Activated naive CD8-positive, alpha-beta T cell treated with anti-CD3 and anti-CD28 coated beads, Interleukin-2, amount 50 U/mL, for 24 hours (primary cell): ENCODE results near the gene WDR11.

Experiments
- ATAC-seq: fragments of 150-1000 bp; cut with Tn5 transposase; one replicate; pipeline ENCODE4 v1.10.0; 2021
- DNase-seq: peaks from one replicate; pipeline ENCODE4 v3.0.0; 2021
- H3K27ac Mint-ChIP-seq: one replicate; pipeline ENCODE4 v1.8.0; 2021; ENCODE audit warnings: mild to moderate bottlenecking, mixed read lengths
- H3K27me3 Mint-ChIP-seq: one replicate; pipeline ENCODE4 v1.8.0; 2021; ENCODE audit warnings: mixed read lengths
- H3K36me3 Mint-ChIP-seq: one replicate; pipeline ENCODE4 v1.8.0; 2021; ENCODE audit warnings: low read depth, mixed read lengths
- H3K4me1 Mint-ChIP-seq: one replicate; pipeline ENCODE4 v1.8.0; 2021; ENCODE audit warnings: mixed read lengths
- H3K4me3 Mint-ChIP-seq: one replicate; pipeline ENCODE4 v1.8.0; 2021; ENCODE audit warnings: mild to moderate bottlenecking, moderate library complexity, mixed read lengths
- H3K9me3 Mint-ChIP-seq: one replicate; pipeline ENCODE4 v1.8.0; 2021; ENCODE audit warnings: mixed read lengths

Gene WDR11

GRCh38 chr10:120827251-120827875, 23.8 kb upstream of the WDR11 start:
- H3K27ac Mint-ChIP-seq = no peak overlapping the region
- peaks cover 2% of the 10 kb centered on the region for H3K27me3 Mint-ChIP-seq
- no peak overlapping the region for H3K4me3 Mint-ChIP-seq
- no peak for ATAC-seq
- H3K36me3 Mint-ChIP-seq = no peaks in the 10 kb centered on the region
- no peak for DNase-seq
- no peaks in the 10 kb centered on the region for H3K9me3 Mint-ChIP-seq
- no peaks in the 10 kb centered on the region for H3K4me1 Mint-ChIP-seq

GRCh38 chr10:120828763-120829319, 22.3 kb upstream of the WDR11 start:
- DNase-seq (no peak), ATAC-seq (no peak)
- Mint-ChIP-seq H3K4me1 (no peaks in the 10 kb centered on the region), H3K27me3 (peaks cover 6% of the 10 kb centered on the region), H3K9me3 (no peaks in the 10 kb centered on the region), H3K4me3 (no peak overlapping the region), H3K36me3 (no peaks in the 10 kb centered on the region), H3K27ac (no peak overlapping the region)

GRCh38 chr10:120832106-120832505, 19.1 kb upstream of the WDR11 start:
- Mint-ChIP-seq H3K36me3 (no peaks in the 10 kb centered on the region), H3K4me1 (no peaks in the 10 kb centered on the region), H3K27me3 (peaks cover 7% of the 10 kb centered on the region), H3K4me3 (no peak overlapping the region), H3K27ac (no peak overlapping the region), H3K9me3 (no peaks in the 10 kb centered on the region)
- DNase-seq = no peak
- ATAC-seq = no peak

DNA sequence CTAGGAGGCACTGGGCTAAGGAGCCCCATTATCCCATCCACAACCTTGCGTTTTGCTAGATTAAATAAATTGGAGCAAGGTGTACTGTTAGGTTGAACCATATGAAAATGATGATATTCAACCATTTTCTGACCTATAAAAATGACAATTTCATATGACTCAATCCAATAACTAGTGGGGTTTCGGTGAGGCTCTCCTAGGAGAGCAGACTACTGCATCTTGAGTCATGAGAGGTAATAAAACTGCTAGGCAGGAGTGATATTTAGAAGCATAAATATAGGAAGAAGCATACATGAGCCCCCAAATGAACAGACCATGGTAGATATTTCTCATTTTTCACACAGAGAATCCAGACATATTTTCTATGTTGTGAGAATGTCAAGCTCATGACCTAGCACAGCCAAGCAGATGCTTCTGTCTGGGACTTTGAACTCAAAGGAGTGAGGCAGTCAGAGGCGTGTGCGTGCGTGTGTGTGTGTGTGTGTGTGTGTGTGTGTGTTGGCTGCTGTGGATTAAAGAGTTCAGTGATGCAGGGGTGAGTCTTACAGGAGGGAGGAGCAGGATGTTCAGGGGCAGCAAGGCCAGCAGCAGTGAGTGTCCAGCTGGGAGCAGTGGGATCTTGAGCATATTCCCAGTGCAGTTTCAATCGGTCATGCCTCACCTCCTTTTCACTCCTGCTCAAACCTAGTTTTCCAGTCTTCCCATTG, 17.8 kb upstream of the WDR11 start:
- H3K36me3 Mint-ChIP-seq = no peaks in the 10 kb centered on the region
- H3K9me3 Mint-ChIP-seq = no peaks in the 10 kb centered on the region
- H3K27me3 Mint-ChIP-seq = peaks cover 7% of the 10 kb centered on the region
- no peaks in the 10 kb centered on the region for H3K4me1 Mint-ChIP-seq
- H3K4me3 Mint-ChIP-seq = no peak overlapping the region
- H3K27ac Mint-ChIP-seq = no peak overlapping the region
- ATAC-seq = no peak
- no peak for DNase-seq

DNA sequence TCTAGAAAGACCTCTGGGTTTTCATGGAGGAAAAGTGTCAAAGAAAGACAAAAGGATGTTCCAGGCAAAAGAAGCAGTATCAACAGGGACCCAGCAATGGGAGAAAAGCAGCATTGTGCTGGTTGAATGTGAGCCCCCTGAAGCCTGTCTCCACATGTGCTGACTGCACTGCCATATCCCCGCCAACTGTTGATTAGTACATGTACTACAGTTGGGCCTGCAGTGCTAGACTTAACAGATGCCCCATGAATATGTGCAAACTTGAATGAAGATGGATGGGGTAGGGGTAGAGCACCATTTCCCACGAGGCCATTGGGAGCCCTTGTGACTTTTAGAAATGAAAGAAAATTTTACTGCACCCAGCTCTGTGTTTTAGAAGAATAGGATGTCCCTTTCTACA, 15.6 kb upstream of the WDR11 start:
- Mint-ChIP-seq H3K27me3 (peaks cover 9% of the 10 kb centered on the region), H3K27ac (no peak overlapping the region), H3K36me3 (no peaks in the 10 kb centered on the region), H3K4me3 (no peak overlapping the region), H3K4me1 (no peaks in the 10 kb centered on the region), H3K9me3 (no peaks in the 10 kb centered on the region)
- ATAC-seq (no peak), DNase-seq (no peak)

DNA sequence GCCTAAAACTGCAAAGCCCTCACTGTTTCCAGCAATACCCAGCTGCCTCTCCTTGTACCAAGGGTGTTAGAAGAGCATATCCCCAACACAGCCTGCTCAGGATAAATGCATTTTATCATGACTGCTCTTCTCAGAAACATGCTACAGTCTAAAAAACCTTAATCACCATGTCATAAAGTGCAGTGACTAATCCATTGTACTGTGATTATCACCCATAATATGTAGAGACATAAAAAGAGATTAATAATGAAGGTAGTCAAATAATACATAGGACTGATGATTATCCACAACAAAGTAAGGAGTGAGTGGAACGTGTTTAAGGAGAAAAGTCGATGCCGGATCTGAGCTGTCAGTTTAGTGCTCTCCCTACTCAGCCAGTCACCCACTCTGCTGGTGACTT, 12.2 kb upstream of the WDR11 start:
- H3K27ac Mint-ChIP-seq = no peak overlapping the region
- peaks cover 5% of the 10 kb centered on the region for H3K27me3 Mint-ChIP-seq
- no peak overlapping the region for H3K4me3 Mint-ChIP-seq
- H3K9me3 Mint-ChIP-seq = no peaks in the 10 kb centered on the region
- ATAC-seq = no peak
- H3K36me3 Mint-ChIP-seq = no peaks in the 10 kb centered on the region
- peaks cover 5% of the 10 kb centered on the region for H3K4me1 Mint-ChIP-seq
- no peak for DNase-seq

GRCh38 chr10:120841522-120842189, 9.5 kb upstream of the WDR11 start:
- Mint-ChIP-seq H3K4me1 (peaks cover 5% of the 10 kb centered on the region), H3K36me3 (no peaks in the 10 kb centered on the region), H3K4me3 (no peak overlapping the region), H3K9me3 (no peaks in the 10 kb centered on the region), H3K27ac (no peak overlapping the region), H3K27me3 (peaks cover 2% of the 10 kb centered on the region)
- DNase-seq (no peak), ATAC-seq (peak; percentile 20)

GRCh38 chr10:120854388-120854787, 3.2 kb downstream of the WDR11 start:
- Mint-ChIP-seq H3K36me3 (peaks cover 35% of the 10 kb centered on the region), H3K27ac (no peak overlapping the region), H3K4me1 (peaks cover 42% of the 10 kb centered on the region), H3K27me3 (no peaks in the 10 kb centered on the region), H3K4me3 (no peak overlapping the region), H3K9me3 (peaks cover 8% of the 10 kb centered on the region)
- no peak for DNase-seq
- no peak for ATAC-seq

- DNase-seq (no peak), ATAC-seq (no peak)
- Mint-ChIP-seq H3K27ac (no peak overlapping the region), H3K36me3 (peaks cover 29% of the 10 kb centered on the region), H3K4me1 (no peaks in the 10 kb centered on the region), H3K4me3 (no peak overlapping the region), H3K27me3 (no peaks in the 10 kb centered on the region), H3K9me3 (no peaks in the 10 kb centered on the region)
Measured at GRCh38 chr10:120861178-120861855, 10.2 kb downstream of the WDR11 start.

DNA sequence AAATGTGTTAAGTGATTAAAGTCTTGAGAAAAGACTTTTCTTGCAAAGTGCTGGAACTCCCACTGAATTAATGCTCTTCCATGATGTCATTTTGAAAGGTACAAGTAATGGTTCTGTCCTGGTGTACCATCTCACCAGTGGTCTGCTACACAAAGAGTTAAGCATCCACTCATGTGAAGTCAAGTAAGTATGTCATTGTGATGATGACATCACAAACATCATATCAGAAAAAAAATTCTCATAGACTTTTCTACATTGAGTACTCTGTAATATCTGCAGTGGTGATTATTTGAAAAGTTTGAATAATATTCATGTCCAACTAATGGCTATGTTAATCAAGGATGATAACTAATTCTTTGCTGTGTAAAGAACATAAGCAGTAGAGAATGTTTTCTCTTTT, 22.6 kb downstream of the WDR11 start:
- peaks cover 6% of the 10 kb centered on the region for H3K9me3 Mint-ChIP-seq
- ATAC-seq (no peak), DNase-seq (no peak)
- H3K27me3 Mint-ChIP-seq = no peaks in the 10 kb centered on the region
- H3K36me3 Mint-ChIP-seq = peaks cover 38% of the 10 kb centered on the region
- no peaks in the 10 kb centered on the region for H3K4me1 Mint-ChIP-seq
- H3K27ac Mint-ChIP-seq = no peak overlapping the region
- H3K4me3 Mint-ChIP-seq = no peak overlapping the region

DNA sequence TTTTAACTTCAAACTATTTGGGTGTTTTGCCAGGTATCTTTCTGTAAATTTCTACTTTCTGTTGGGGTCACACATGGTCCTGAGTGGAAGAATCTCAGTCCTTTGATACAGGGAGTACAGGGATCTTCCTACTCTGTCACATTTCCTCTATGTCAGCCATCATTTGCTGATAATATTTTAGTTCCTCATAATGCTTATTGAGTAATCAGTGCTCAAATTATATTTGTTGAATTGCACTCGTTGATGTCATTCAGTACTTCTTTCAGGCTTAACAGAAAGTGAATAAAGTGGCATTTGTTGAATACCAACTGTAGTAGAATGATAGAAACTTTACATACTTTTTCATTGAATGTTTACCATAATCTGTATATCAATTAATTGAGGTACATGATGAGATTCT, 31.9 kb downstream of the WDR11 start:
- Mint-ChIP-seq H3K9me3 (no peaks in the 10 kb centered on the region), H3K4me3 (no peak overlapping the region), H3K36me3 (peaks cover 53% of the 10 kb centered on the region), H3K27me3 (no peaks in the 10 kb centered on the region), H3K4me1 (no peaks in the 10 kb centered on the region), H3K27ac (no peak overlapping the region)
- no peak for ATAC-seq
- no peak for DNase-seq

DNA sequence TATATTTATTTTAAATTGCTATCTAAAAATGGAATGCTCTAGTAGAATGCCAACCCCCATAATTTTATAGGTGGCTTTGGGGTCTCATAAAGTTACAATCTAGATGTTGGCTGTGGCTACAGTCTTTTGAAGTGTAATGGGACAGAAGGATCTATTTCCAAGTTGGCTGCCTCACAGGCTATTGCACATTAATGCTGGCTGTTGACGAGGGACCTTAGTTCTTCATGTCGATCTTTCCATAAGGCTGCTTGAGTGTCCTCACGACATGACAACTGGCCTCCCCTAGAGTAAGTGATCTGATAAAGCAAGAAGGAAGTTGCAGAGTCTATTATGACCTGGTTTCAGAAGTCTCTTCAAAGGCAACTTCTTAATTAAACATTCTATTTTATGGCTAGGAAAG, 36.3 kb downstream of the WDR11 start:
- H3K27ac Mint-ChIP-seq = no peak overlapping the region
- no peaks in the 10 kb centered on the region for H3K4me1 Mint-ChIP-seq
- DNase-seq (no peak), ATAC-seq (no peak)
- no peaks in the 10 kb centered on the region for H3K9me3 Mint-ChIP-seq
- peaks cover 53% of the 10 kb centered on the region for H3K36me3 Mint-ChIP-seq
- no peaks in the 10 kb centered on the region for H3K27me3 Mint-ChIP-seq
- no peak overlapping the region for H3K4me3 Mint-ChIP-seq

- DNase-seq (no peak), ATAC-seq (no peak)
- peaks cover 45% of the 10 kb centered on the region for H3K36me3 Mint-ChIP-seq
- no peak overlapping the region for H3K4me3 Mint-ChIP-seq
- no peaks in the 10 kb centered on the region for H3K4me1 Mint-ChIP-seq
- H3K27ac Mint-ChIP-seq = no peak overlapping the region
- H3K27me3 Mint-ChIP-seq = no peaks in the 10 kb centered on the region
- H3K9me3 Mint-ChIP-seq = no peaks in the 10 kb centered on the region
Measured at GRCh38 chr10:120891365-120891764, 40.2 kb downstream of the WDR11 start.

GRCh38 chr10:120894556-120894955, 43.4 kb downstream of the WDR11 start:
- no peak for DNase-seq
- no peaks in the 10 kb centered on the region for H3K9me3 Mint-ChIP-seq
- peaks cover 41% of the 10 kb centered on the region for H3K36me3 Mint-ChIP-seq
- no peak overlapping the region for H3K4me3 Mint-ChIP-seq
- H3K27me3 Mint-ChIP-seq = no peaks in the 10 kb centered on the region
- H3K27ac Mint-ChIP-seq = no peak overlapping the region
- H3K4me1 Mint-ChIP-seq = peaks cover 3% of the 10 kb centered on the region
- ATAC-seq = no peak
